Mesenchymal stem cell (in vitro differentiated cells and primary cell): Measurements from ENCODE around the gene NKTR.

Experiments used
- DNase-seq: peaks from one replicate; pipeline ENCODE4 v3.0.0-alpha.2; 2013
- H2AFZ ChIP-seq: one replicate; pipeline ENCODE4 v1.6.1; 2013; ENCODE audit warnings: low read depth, mild to moderate bottlenecking, control low read depth, inconsistent platforms, low read length, moderate library complexity
- H2AK5ac ChIP-seq: 2 replicates; pipeline ENCODE4 v1.6.1; 2013; ENCODE audit warnings: low read length, moderate library complexity, mild to moderate bottlenecking, inconsistent platforms; ENCODE audit not compliant: severe bottlenecking
- H2BK120ac ChIP-seq: one replicate; pipeline ENCODE4 v1.6.1; 2013; ENCODE audit warnings: low read depth, mild to moderate bottlenecking, inconsistent platforms, low read length, moderate library complexity
- H2BK12ac ChIP-seq, 2 experiments: one replicate each; pipeline ENCODE4 v1.6.1; 2013; ENCODE audit warnings: inconsistent platforms in 2 of 2, low read length in 2 of 2, mild to moderate bottlenecking in 2 of 2, moderate library complexity in 2 of 2, control low read depth in 1 of 2
- H2BK15ac ChIP-seq: one replicate; pipeline ENCODE4 v1.6.1; 2013; ENCODE audit warnings: mild to moderate bottlenecking, low read depth, inconsistent platforms; ENCODE audit not compliant: poor library complexity, severe bottlenecking
- H2BK5ac ChIP-seq: 2 replicates; pipeline ENCODE4 v1.6.1; 2013; ENCODE audit warnings: low read depth, mild to moderate bottlenecking, low read length, control low read depth, inconsistent platforms; ENCODE audit not compliant: poor library complexity, severe bottlenecking
- H3K14ac ChIP-seq, 2 experiments: one replicate each; pipeline ENCODE4 v1.6.1; 2013; ENCODE audit warnings: inconsistent platforms in 2 of 2, low read length in 2 of 2, control low read depth in 1 of 2, mild to moderate bottlenecking in 1 of 2, moderate library complexity in 1 of 2
- H3K18ac ChIP-seq, 2 experiments: one replicate each; pipeline ENCODE4 v1.6.1; 2013; ENCODE audit warnings: inconsistent platforms in 2 of 2, low read length in 2 of 2, control low read depth in 1 of 2, low read depth in 1 of 2, mild to moderate bottlenecking in 1 of 2
- H3K23ac ChIP-seq, 2 experiments: one replicate each; pipeline ENCODE4 v1.6.1; 2013; ENCODE audit warnings: inconsistent platforms in 2 of 2, low read length in 2 of 2, mild to moderate bottlenecking in 2 of 2, moderate library complexity in 2 of 2, control low read depth in 1 of 2
- H3K27ac ChIP-seq: 2 replicates; pipeline ENCODE4 v1.5.1; 2013; ENCODE audit warnings: mild to moderate bottlenecking, moderate library complexity, low read length, control low read depth, inconsistent platforms; ENCODE audit not compliant: poor library complexity, severe bottlenecking
- H3K27me3 ChIP-seq, 2 experiments: 2 replicates each; pipeline versions ENCODE4 v1.6.1 to v1.7.0; 2013; ENCODE audit warnings: low read length in 2 of 2, mild to moderate bottlenecking in 2 of 2, moderate library complexity in 2 of 2, control low read depth in 1 of 2, inconsistent platforms in 1 of 2; ENCODE audit not compliant: control insufficient read depth in 1 of 2, insufficient read depth in 1 of 2
- H3K36me3 ChIP-seq, 2 experiments: 2 replicates each; pipeline versions ENCODE4 v1.6.1 to v1.7.0; 2013; ENCODE audit warnings: low read length in 2 of 2, control low read depth in 1 of 2, inconsistent platforms in 1 of 2, low read depth in 1 of 2, mild to moderate bottlenecking in 1 of 2; ENCODE audit not compliant: insufficient read depth in 2 of 2, control insufficient read depth in 1 of 2
- H3K4ac ChIP-seq, 2 experiments: one replicate each; pipeline ENCODE4 v1.6.1; 2013; ENCODE audit warnings: inconsistent platforms in 2 of 2, low read length in 2 of 2, mild to moderate bottlenecking in 2 of 2, moderate library complexity in 2 of 2, control low read depth in 1 of 2, low read depth in 1 of 2
- H3K4me1 ChIP-seq: 2 replicates; pipeline ENCODE4 v1.6.1; 2013; ENCODE audit warnings: low read depth, low read length, control low read depth; ENCODE audit not compliant: control insufficient read depth, insufficient read depth
- H3K4me2 ChIP-seq: 2 replicates; pipeline ENCODE4 v1.6.1; 2013; ENCODE audit warnings: low read length, mild to moderate bottlenecking, inconsistent platforms; ENCODE audit not compliant: poor library complexity, severe bottlenecking
- H3K4me3 ChIP-seq, 2 experiments: 2 replicates each; pipeline versions ENCODE4 v1.5.1 to v1.7.0; 2013; ENCODE audit warnings: low read length in 2 of 2, mild to moderate bottlenecking in 2 of 2, control low read depth in 1 of 2, low read depth in 1 of 2; ENCODE audit not compliant: insufficient read depth in 1 of 2
- H3K79me1 ChIP-seq: replicated peaks from 2 replicates; pipeline ENCODE4 v1.6.1; 2013; ENCODE audit warnings: mild to moderate bottlenecking, control low read depth, low read length, inconsistent platforms; ENCODE audit not compliant: poor library complexity, severe bottlenecking
- H3K9ac ChIP-seq: 2 replicates; pipeline ENCODE4 v1.7.0; 2013; ENCODE audit warnings: mild to moderate bottlenecking, low read length, moderate library complexity
- H3K9me3 ChIP-seq: 2 replicates; pipeline ENCODE4 v1.7.0; 2013; ENCODE audit warnings: mild to moderate bottlenecking, low read length; ENCODE audit not compliant: control insufficient read depth
- H4K8ac ChIP-seq: one replicate; pipeline ENCODE4 v1.6.1; 2013; ENCODE audit warnings: inconsistent platforms, mild to moderate bottlenecking, low read length, moderate library complexity
- H4K91ac ChIP-seq: one replicate; pipeline ENCODE4 v1.6.1; 2013; ENCODE audit warnings: mild to moderate bottlenecking, low read length, inconsistent platforms
- WGBS: methylation state at CpG from one replicate; pipeline ENCODE4 v1.1.7; 2013; ENCODE audit warnings: mixed read lengths; 5-methylcytosine and 5-hydroxymethylcytosine counted together

Gene NKTR

GRCh38 chr3:42670670-42671069 lies 70.2 kb downstream of the NKTR start:
- Histone ChIP-seq H4K8ac (no peak overlapping the region), H3K79me1 (no peaks in the 10 kb centered on the region), H3K27me3 (peaks cover 9 to 20% of the 10 kb centered on the region in 2 experiments), H2AK5ac (no peak overlapping the region), H2BK5ac (no peak overlapping the region), H3K4me3 (no peak overlapping the region), H2BK15ac (no peak overlapping the region), H2BK12ac (no peak overlapping the region), H3K18ac (no peak overlapping the region), H3K4ac (no peak overlapping the region), H3K23ac (no peak overlapping the region), H3K9me3 (peaks cover 9% of the 10 kb centered on the region), H3K14ac (no peak overlapping the region), H3K4me2 (no peak overlapping the region), H3K36me3 (no peaks in the 10 kb centered on the region), H3K27ac (no peak overlapping the region), H3K4me1 (peaks cover 5% of the 10 kb centered on the region), H2BK120ac (no peak overlapping the region), H2AFZ (no peak overlapping the region), H4K91ac (no peak overlapping the region), H3K9ac (no peak overlapping the region)
- no CpG with 5 or more reads among the region's 1 CpG for WGBS
- no peak for DNase-seq

DNA sequence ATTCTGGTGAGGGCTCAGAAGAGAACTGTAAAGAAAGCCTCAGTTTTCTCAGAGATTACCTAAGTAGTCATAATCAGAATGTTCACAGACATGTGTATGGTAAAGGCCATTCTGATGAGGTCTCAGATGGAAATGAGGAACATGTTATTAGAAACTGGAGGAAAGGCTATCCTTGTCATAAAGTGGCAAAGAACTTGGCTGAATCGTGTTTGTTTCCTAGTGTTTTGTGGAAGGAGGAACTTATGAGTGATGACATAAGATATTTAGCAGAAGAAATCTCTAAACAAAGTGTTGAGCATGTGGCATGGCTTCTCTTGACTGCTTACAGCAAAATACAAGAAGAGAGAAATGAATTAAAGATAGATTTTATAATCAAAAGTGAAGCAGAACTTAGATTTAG lies 72.0 kb downstream of the NKTR start:
- 68% methylated on average over 1 of the region's 1 CpG for WGBS
- H2BK120ac ChIP-seq, result no peak overlapping the region
- H3K4me3 ChIP-seq, result no peak overlapping the region
- no peak overlapping the region for H3K23ac ChIP-seq
- H3K18ac ChIP-seq, result no peak overlapping the region
- peaks cover 9 to 20% of the 10 kb centered on the region in 2 experiments for H3K27me3 ChIP-seq
- H3K4ac ChIP-seq, result no peak overlapping the region
- no peak overlapping the region for H3K27ac ChIP-seq
- H3K14ac ChIP-seq, result no peak overlapping the region
- no peaks in the 10 kb centered on the region for H3K36me3 ChIP-seq
- H3K4me1 ChIP-seq, result peaks cover 3% of the 10 kb centered on the region
- no peak overlapping the region for H4K91ac ChIP-seq
- H4K8ac ChIP-seq, result no peak overlapping the region
- H2BK12ac ChIP-seq, result no peak overlapping the region
- H2BK5ac ChIP-seq, result no peak overlapping the region
- no peak for DNase-seq
- H2AK5ac ChIP-seq, result no peak overlapping the region
- no peak overlapping the region for H3K9ac ChIP-seq
- no peak overlapping the region for H2AFZ ChIP-seq
- H3K9me3 ChIP-seq, result peaks cover 9% of the 10 kb centered on the region
- H3K79me1 ChIP-seq, result no peaks in the 10 kb centered on the region
- no peak overlapping the region for H3K4me2 ChIP-seq
- H2BK15ac ChIP-seq, result no peak overlapping the region

- Histone ChIP-seq H3K18ac (no peak overlapping the region), H3K9ac (no peak overlapping the region), H3K4ac (no peak overlapping the region), H2BK15ac (no peak overlapping the region), H3K27ac (no peak overlapping the region), H3K79me1 (no peaks in the 10 kb centered on the region), H3K14ac (no peak overlapping the region), H4K91ac (no peak overlapping the region), H3K36me3 (no peaks in the 10 kb centered on the region), H3K9me3 (peaks cover 9% of the 10 kb centered on the region), H3K4me3 (no peak overlapping the region), H3K4me2 (no peak overlapping the region), H2BK12ac (no peak overlapping the region), H3K4me1 (no peaks in the 10 kb centered on the region), H4K8ac (no peak overlapping the region), H2AK5ac (no peak overlapping the region), H3K23ac (no peak overlapping the region), H2AFZ (no peak overlapping the region), H3K27me3 (peaks cover 9 to 19% of the 10 kb centered on the region in 2 experiments), H2BK120ac (no peak overlapping the region), H2BK5ac (no peak overlapping the region)
- DNase-seq, result no peak
Observed at GRCh38 chr3:42673082-42673481, 72.6 kb downstream of the NKTR start.

GRCh38 chr3:42674146-42674545 lies 73.7 kb downstream of the NKTR start:
- Histone ChIP-seq H2BK5ac (no peak overlapping the region), H3K9ac (no peak overlapping the region), H4K91ac (no peak overlapping the region), H2AK5ac (no peak overlapping the region), H3K14ac (no peak overlapping the region), H3K9me3 (peaks cover 9% of the 10 kb centered on the region), H3K4me3 (no peak overlapping the region), H2BK120ac (no peak overlapping the region), H2AFZ (no peak overlapping the region), H3K23ac (no peak overlapping the region), H3K27ac (no peak overlapping the region), H3K4me2 (no peak overlapping the region), H3K79me1 (no peaks in the 10 kb centered on the region), H2BK15ac (no peak overlapping the region), H3K36me3 (no peaks in the 10 kb centered on the region), H3K27me3 (peaks cover 9 to 18% of the 10 kb centered on the region in 2 experiments), H2BK12ac (no peak overlapping the region), H4K8ac (no peak overlapping the region), H3K4ac (no peak overlapping the region), H3K18ac (no peak overlapping the region), H3K4me1 (no peaks in the 10 kb centered on the region)
- no peak for DNase-seq
- WGBS, result 100% methylated on average over 1 of the region's 3 CpGs
